Spleen (tissue), 11 donors: ENCODE results near the gene ASZ1. TPM values are rescaled to one million over a fixed set of nuclear protein-coding genes. Genes with fewer than 3 reads are reported as not detected.

ENCODE experiments used
- DNase-seq: peaks from one replicate; pipeline ENCODE4 v3.0.0-alpha.2; 2020
- H3K27ac ChIP-seq, 8 donors: fragments of 200-600 bp; sonication (generic) in 7 of 8; 1 replicate in 4 of 8; 2 replicates in 4 of 8; pipeline versions ENCODE4 v1.5.0 to v1.8.0; 2016 to 2021; ENCODE audit warnings: inconsistent platforms in 4 of 8, mild to moderate bottlenecking in 4 of 8, moderate library complexity in 1 of 8
- H3K27me3 ChIP-seq, 7 donors: fragments of 200-600 bp; sonication (generic) in 6 of 7; replicated peaks in 1 of 7; 1 replicate in 4 of 7; 2 replicates in 3 of 7; pipeline versions ENCODE4 v1.5.0 to v1.8.0; 2016 to 2021; ENCODE audit warnings: inconsistent platforms in 3 of 7, mild to moderate bottlenecking in 1 of 7
- H3K36me3 ChIP-seq, 6 donors: fragments of 200-600 bp; sonication (generic) in 5 of 6; 1 replicate in 4 of 6; 2 replicates in 2 of 6; pipeline versions ENCODE4 v1.5.0 to v1.8.0; 2016 to 2021; ENCODE audit warnings: inconsistent platforms in 2 of 6
- H3K4me1 ChIP-seq, 6 donors: fragments of 200-600 bp; sonication (generic) in 5 of 6; 1 replicate in 3 of 6; 2 replicates in 3 of 6; pipeline versions ENCODE4 v1.5.0 to v1.8.0; 2016 to 2021; ENCODE audit warnings: inconsistent platforms in 3 of 6
- H3K4me3 ChIP-seq, 8 donors: fragments of 200-600 bp; sonication (generic) in 7 of 8; 1 replicate in 4 of 8; 2 replicates in 4 of 8; pipeline versions ENCODE4 v1.5.0 to v1.8.0; 2016 to 2021; ENCODE audit warnings: inconsistent platforms in 4 of 8, mild to moderate bottlenecking in 4 of 8, moderate library complexity in 2 of 8
- H3K9me3 ChIP-seq, 8 donors: fragments of 200-600 bp; sonication (generic) in 7 of 8; 1 replicate in 4 of 8; 2 replicates in 4 of 8; pipeline versions ENCODE4 v1.5.0 to v1.8.0; 2016 to 2021; ENCODE audit warnings: inconsistent platforms in 4 of 8
- CTCF ChIP-seq, 11 experiments: fragments of 200-600 bp in 7 of 11; fragments of 450-650 bp in 4 of 11; sonication (generic) in 4 of 11; IDR thresholded peaks in 8 of 11; conservative IDR thresholded peaks in 3 of 11; 1 replicate in 7 of 11; 2 replicates in 4 of 11; pipeline versions ENCODE4 v1.4.0 to v1.8.0; 2016 to 2021; ENCODE audit warnings: antibody characterized with exemption in 11 of 11, inconsistent platforms in 4 of 11, mild to moderate bottlenecking in 1 of 11
- POLR2A ChIP-seq, 3 donors: fragments of 450-650 bp; IDR thresholded peaks; one replicate each; pipeline ENCODE4 v1.5.1; 2017; ENCODE audit warnings: antibody characterized with exemption in 3 of 3, mild to moderate bottlenecking in 1 of 3
- POLR2AphosphoS5 ChIP-seq, 3 donors: sonication (generic); formaldehyde crosslinking; IDR thresholded peaks; one replicate each; pipeline ENCODE4 v1.5.1; 2017; ENCODE audit warnings: antibody characterized with exemption in 3 of 3
- WGBS, 5 donors: extraction: QIAGEN DNeasy Blood & Tissue Kit in 3 of 5; methylation state at CpG; one replicate each; pipeline versions ENCODE4 v1.1.5 to v1.1.7; 2013 to 2018; 5-methylcytosine and 5-hydroxymethylcytosine counted together
- intact Hi-C: fragments of 100-400 bp; cut with DNase I; formaldehyde crosslinking; loops from one replicate; pipeline ENCODE4 v1.15.0; 2023; ENCODE audit warnings: low total_unique reads
- polyA plus RNA-seq, 3 donors: library from polyadenylated mRNA; stranded (reverse); fragments of 200-250 nt; gene quantifications; one replicate each; pipeline ENCODE4 v1.2.1, GENCODE V29; 2013
- total RNA-seq, 7 donors: library from RNA; depleted of rRNA in 3 of 7; stranded (reverse); fragments of >200 nt in 3 of 7; fragmentation: NEBNext Ultra II Directional in 4 of 7; extraction: Animal tissue kit (Norgen Biotek cat#: 25700) in 4 of 7; gene quantifications; one replicate each; pipeline versions ENCODE4 v1.1.0 to v1.2.1, GENCODE V29; 2016 to 2021
- donor health status: healthy with polysubstance abuse.
- donor health status: DM: no; HTN: no; CAD: no; lungs with moderate emphysema.
- donor health status: DM: no; HTN: no; CAD: no.
- donor health status: Bipolar disorder and iron deficiency.
- donor health status: healthy.
- donor health status: DM: no; HTN: no; CAD: no.
- donor health status: DM: yes; HTN: yes; CAD: no.

The ASZ1 gene
- total and polyA plus RNA-seq, 10 donors: not detected

- Histone ChIP-seq H3K4me3 (no peak overlapping the region), H3K27ac (no peak overlapping the region), H3K36me3 (no peaks in the 10 kb centered on the region), H3K4me1 (no peaks in the 10 kb centered on the region), H3K9me3 (no peaks in the 10 kb centered on the region), H3K27me3 (peaks cover 0 to 8% (median 0%) of the 10 kb centered on the region in 7 donors)
- TF ChIP-seq CTCF (IDR thresholded peaks at IDR 0.05 in 8 of 11, conservative IDR thresholded peaks at IDR 0.05 in 3 of 11): no peak
- no peak for TF ChIP-seq POLR2AphosphoS5 (IDR thresholded peaks at IDR 0.05)
- no peak for TF ChIP-seq POLR2A (IDR thresholded peaks at IDR 0.05)
- DNase-seq: no peak
- intact Hi-C loops: no loop called here
- WGBS, 5 donors: 78 to 87% (median 83%) methylated on average over 6 to 7 of the region's 7 CpGs
Measured at GRCh38 chr7:117347962-117348672, 79.2 kb downstream of the ASZ1 start.

GRCh38 chr7:117347480-117347879 is 79.8 kb downstream of the ASZ1 start:
- no peaks in the 10 kb centered on the region for H3K4me1 ChIP-seq
- DNase-seq: no peak
- WGBS, 5 donors: 81 to 89% (median 84%) methylated on average over 6 of the region's 6 CpGs
- peaks cover 0 to 8% (median 0%) of the 10 kb centered on the region in 7 donors for H3K27me3 ChIP-seq
- no peak overlapping the region for H3K4me3 ChIP-seq
- H3K36me3 ChIP-seq: no peaks in the 10 kb centered on the region
- no peak overlapping the region for H3K27ac ChIP-seq
- no peaks in the 10 kb centered on the region for H3K9me3 ChIP-seq
- intact Hi-C loops: no loop called here
- TF ChIP-seq CTCF (IDR thresholded peaks at IDR 0.05 in 8 of 11, conservative IDR thresholded peaks at IDR 0.05 in 3 of 11): no peak
- no peak for TF ChIP-seq POLR2A (IDR thresholded peaks at IDR 0.05)
- no peak for TF ChIP-seq POLR2AphosphoS5 (IDR thresholded peaks at IDR 0.05)

DNA sequence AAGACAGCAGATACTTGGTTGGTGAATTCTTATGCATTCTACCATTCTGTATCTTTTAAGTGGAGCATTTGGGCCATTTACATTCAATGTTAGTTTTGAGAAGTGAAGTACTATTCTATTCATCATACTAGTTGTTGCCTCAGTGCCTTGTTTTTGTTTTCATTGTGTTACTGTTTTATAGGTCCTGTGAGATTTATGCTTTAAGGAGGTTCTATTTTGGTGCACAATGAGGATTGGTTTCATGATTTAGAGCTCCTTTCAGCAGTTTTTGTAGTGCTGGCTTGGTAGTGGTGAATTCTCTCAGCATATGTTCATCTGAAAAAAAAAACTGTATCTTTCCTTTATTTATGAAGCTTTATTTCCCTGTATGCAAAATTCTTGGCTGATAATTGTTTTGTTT is 81.1 kb downstream of the ASZ1 start:
- no peak for TF ChIP-seq POLR2A (IDR thresholded peaks at IDR 0.05)
- no peak for TF ChIP-seq CTCF (IDR thresholded peaks at IDR 0.05 in 8 of 11, conservative IDR thresholded peaks at IDR 0.05 in 3 of 11)
- TF ChIP-seq POLR2AphosphoS5 (IDR thresholded peaks at IDR 0.05): no peak
- no peak overlapping the region for H3K4me3 ChIP-seq
- H3K27me3 ChIP-seq: peaks cover 0 to 8% (median 0%) of the 10 kb centered on the region in 7 donors
- DNase-seq: no peak
- H3K4me1 ChIP-seq: no peaks in the 10 kb centered on the region
- intact Hi-C loops: no loop called here
- H3K27ac ChIP-seq: no peak overlapping the region
- H3K9me3 ChIP-seq: no peaks in the 10 kb centered on the region
- H3K36me3 ChIP-seq: no peaks in the 10 kb centered on the region

- TF ChIP-seq CTCF (IDR thresholded peaks at IDR 0.05 in 8 of 11, conservative IDR thresholded peaks at IDR 0.05 in 3 of 11) (no peak), POLR2A (IDR thresholded peaks at IDR 0.05) (no peak), POLR2AphosphoS5 (IDR thresholded peaks at IDR 0.05) (no peak)
- no peaks in the 10 kb centered on the region for H3K4me1 ChIP-seq
- no peaks in the 10 kb centered on the region for H3K36me3 ChIP-seq
- 83 to 94% (median 88%) methylated on average over 1 of the region's 1 CpG for WGBS, 5 donors
- intact Hi-C loops: no loop called here
- H3K4me3 ChIP-seq: no peak overlapping the region
- no peak for DNase-seq
- H3K27ac ChIP-seq: no peak overlapping the region
- H3K9me3 ChIP-seq: no peaks in the 10 kb centered on the region
- no peaks in the 10 kb centered on the region for H3K27me3 ChIP-seq
Measured at GRCh38 chr7:117338020-117338419, 89.3 kb downstream of the ASZ1 start.
